Activated B cell treated with CpG ODN at 0.5 μM for 24 hours (primary cell): ENCODE results near the gene TMEM170A. TPM values are rescaled to one million over a fixed set of nuclear protein-coding genes. Genes with fewer than 3 reads are reported as not detected.
"Not testable (repeated sequence)": the region's sequence is repeated elsewhere in the genome, so short reads cannot be mapped to it uniquely, and the experiment has no call there.

Source experiments
- ATAC-seq: fragments of 200-7000 bp; cut with Tn5 transposase; one replicate; pipeline ENCODE4 v1.10.0; 2021; ENCODE audit warnings: low read depth, mild to moderate bottlenecking, moderate library complexity
- CTCF ChIA-PET: fragments of 350-600 bp; sonication (Branson Sonifier 250); formaldehyde crosslinking; loops from one replicate; lab custom pipeline; 2021; ENCODE audit warnings: antibody characterized with exemption; lab: Charles Lee
- POLR2A ChIA-PET: fragments of 350-600 bp; sonication (Branson Sonifier 250); formaldehyde crosslinking; loops from one replicate; lab custom pipeline; 2021; ENCODE audit warnings: antibody characterized with exemption; lab: Charles Lee
- DNase-seq: peaks from one replicate; pipeline ENCODE4 v3.0.0; 2022
- H3K27ac Mint-ChIP-seq: one replicate; pipeline ENCODE4 v1.8.0; 2020; ENCODE audit warnings: mixed read lengths
- H3K27me3 Mint-ChIP-seq: one replicate; pipeline ENCODE4 v1.8.0; 2021; ENCODE audit warnings: mixed read lengths
- H3K36me3 Mint-ChIP-seq: one replicate; pipeline ENCODE4 v1.8.0; 2021; ENCODE audit warnings: low read depth, mixed read lengths
- H3K4me1 Mint-ChIP-seq: one replicate; pipeline ENCODE4 v1.8.0; 2021; ENCODE audit warnings: mixed read lengths
- H3K4me3 Mint-ChIP-seq: one replicate; pipeline ENCODE4 v1.8.0; 2020; ENCODE audit warnings: mild to moderate bottlenecking, mixed read lengths
- H3K9me3 Mint-ChIP-seq: one replicate; pipeline ENCODE4 v1.8.0; 2020; ENCODE audit warnings: mixed read lengths
- CTCF ChIP-seq: fragments of 200-600 bp; IDR thresholded peaks from one replicate; pipeline ENCODE4 v1.8.0; 2022; ENCODE audit warnings: antibody characterized with exemption, mild to moderate bottlenecking
- intact Hi-C: fragments of 100-400 bp; cut with micrococcal nuclease; formaldehyde crosslinking; loops from one replicate; pipeline ENCODE4 v1.15.1; 2024
- total RNA-seq: library from RNA; stranded (reverse); gene quantifications from 2 replicates; pipeline ENCODE4 v1.2.3, GENCODE V29; 2022

Gene TMEM170A
- total RNA-seq, 1 donor from 2014 or later: 28.3 TPM

- ChIA-PET CTCF (no interaction called here), POLR2A (no interaction called here)
- TF ChIP-seq CTCF: no peak
- no peak overlapping the region for H3K27ac Mint-ChIP-seq
- no peak for DNase-seq
- ATAC-seq: no peak
- no peaks in the 10 kb centered on the region for H3K27me3 Mint-ChIP-seq
- no peaks in the 10 kb centered on the region for H3K9me3 Mint-ChIP-seq
- H3K36me3 Mint-ChIP-seq: no peaks in the 10 kb centered on the region
- H3K4me1 Mint-ChIP-seq: no peaks in the 10 kb centered on the region
- H3K4me3 Mint-ChIP-seq: no peak overlapping the region
- intact Hi-C loops: no loop called here
These were observed 10.9 kb upstream of the TMEM170A start for GRCh38 chr16:75475420-75475847.

GRCh38 chr16:75472908-75473877 lies 8.7 kb upstream of the TMEM170A start:
- ATAC-seq (no peak), DNase-seq (no peak)
- Mint-ChIP-seq H3K4me3 (no peak overlapping the region), H3K27me3 (no peaks in the 10 kb centered on the region), H3K36me3 (no peaks in the 10 kb centered on the region), H3K4me1 (no peaks in the 10 kb centered on the region), H3K9me3 (no peaks in the 10 kb centered on the region), H3K27ac (no peak overlapping the region)
- CTCF ChIA-PET: interaction anchor here (0.7 to 1.9 kb wide), 7 partner anchors 9 to 291 kb away, joined by 3 to 6 read pairs (median 3); no protein-coding TSS in a partner anchor
- intact Hi-C loops: no loop called here
- no peak for TF ChIP-seq CTCF
- POLR2A ChIA-PET: no interaction called here

- Mint-ChIP-seq H3K27me3 (no peaks in the 10 kb centered on the region), H3K9me3 (no peaks in the 10 kb centered on the region), H3K4me1 (no peaks in the 10 kb centered on the region), H3K4me3 (no peak overlapping the region), H3K36me3 (no peaks in the 10 kb centered on the region), H3K27ac (no peak overlapping the region)
- ChIA-PET CTCF (interaction anchor here (0.7 to 2.0 kb wide), 13 partner anchors 8 to 294 kb away, joined by 3 to 10 read pairs (median 3); no protein-coding TSS in a partner anchor), POLR2A (no interaction called here)
- intact Hi-C loops: loop anchor here (1.0 kb wide), 2 partner anchors 45 to 292 kb away; no protein-coding TSS in a partner anchor
- ATAC-seq: peak; percentile 82
- TF ChIP-seq CTCF: no peak
- DNase-seq: no peak
These were observed 7.5 kb upstream of the TMEM170A start for GRCh38 chr16:75471723-75472633.

GRCh38 chr16:75466760-75467159 lies 2.3 kb upstream of the TMEM170A start:
- Mint-ChIP-seq H3K27ac (no peak overlapping the region), H3K36me3 (peaks cover 2% of the 10 kb centered on the region), H3K4me3 (no peak overlapping the region), H3K4me1 (peaks cover 22% of the 10 kb centered on the region), H3K27me3 (no peaks in the 10 kb centered on the region), H3K9me3 (no peaks in the 10 kb centered on the region)
- DNase-seq (no peak), ATAC-seq (no peak)
- intact Hi-C loops: loop anchor here (10.0 kb wide), 1 partner anchor 472 kb away; the partner anchor contains the start of gene ZNRF1
- ChIA-PET POLR2A (no interaction called here), CTCF (no interaction called here)
- TF ChIP-seq CTCF: no peak

- H3K36me3 Mint-ChIP-seq, H3K27me3 Mint-ChIP-seq, H3K9me3 Mint-ChIP-seq, DNase-seq: not testable (repeated sequence)
- peak overlapping the region; percentile 92 for H3K4me3 Mint-ChIP-seq
- intact Hi-C loops: loop anchor here (1.0 to 10.0 kb wide), 10 partner anchors 30 to 1749 kb away; partner anchors contain the start of genes ADAT1, CFDP1, GABARAPL2 and KARS1
- ATAC-seq: peak; percentile 0
- H3K27ac Mint-ChIP-seq: peak overlapping the region; percentile 84
- ChIA-PET CTCF (interaction anchor here (1.0 to 1.1 kb wide), 2 partner anchors 9 to 43 kb away, joined by 3 read pairs; no protein-coding TSS in a partner anchor), POLR2A (interaction anchor here (0.5 to 3.1 kb wide), 7 partner anchors 30 to 211 kb away, joined by 3 to 14 read pairs (median 5); partner anchors contain the start of genes ADAT1, CFDP1 and TERF2IP)
- peaks cover 41% of the 10 kb centered on the region for H3K4me1 Mint-ChIP-seq
These were observed 934 bp downstream of the TMEM170A start for GRCh38 chr16:75463389-75464121.
